ENCODE data around the gene CHCHD3.

Gene CHCHD3

DNA sequence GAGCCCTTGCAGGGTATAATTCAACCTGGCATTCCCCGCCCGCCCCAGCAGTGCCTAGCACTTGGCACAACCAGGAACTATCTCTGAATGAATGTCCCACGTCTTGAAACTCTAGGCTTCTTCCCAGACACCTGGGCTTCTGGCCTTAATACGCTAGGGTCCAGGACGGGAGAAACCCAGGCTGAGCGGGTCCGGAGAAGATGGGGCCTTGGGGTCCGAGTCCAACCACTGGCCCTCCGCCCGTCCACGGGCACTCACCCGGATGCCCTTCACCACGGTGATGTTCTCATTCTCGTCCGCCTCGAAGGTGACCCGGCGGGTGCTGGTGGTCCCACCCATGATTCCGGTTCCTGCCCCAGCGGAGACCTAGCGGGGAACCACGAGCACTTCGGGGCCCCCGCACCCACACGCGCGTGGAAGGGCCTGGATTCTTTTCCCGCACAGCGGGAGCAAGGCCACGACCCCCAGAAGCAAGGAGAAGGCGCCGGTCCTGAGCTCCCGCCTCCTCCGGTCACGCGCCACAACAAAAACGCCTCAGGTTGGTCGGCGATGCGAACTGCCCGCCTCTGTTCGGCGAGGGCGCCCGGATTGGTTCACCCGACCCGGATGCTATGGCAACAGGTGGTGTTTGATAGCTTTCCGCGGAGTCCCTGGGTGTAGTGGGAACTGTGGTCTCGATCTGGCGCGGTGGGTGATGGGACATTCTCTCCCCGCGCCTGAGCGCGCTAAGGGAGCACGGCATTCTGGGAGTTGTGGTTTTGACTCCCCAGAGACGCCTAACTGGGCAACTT, at the start of gene CHCHD3:
Gene CHCHD3 (minus strand): TSS at position 492 of the 791 bp plus-strand sequence. CDS start 153 bp downstream, at position 339.
- DNase-seq, result peak; percentile 100

DNA sequence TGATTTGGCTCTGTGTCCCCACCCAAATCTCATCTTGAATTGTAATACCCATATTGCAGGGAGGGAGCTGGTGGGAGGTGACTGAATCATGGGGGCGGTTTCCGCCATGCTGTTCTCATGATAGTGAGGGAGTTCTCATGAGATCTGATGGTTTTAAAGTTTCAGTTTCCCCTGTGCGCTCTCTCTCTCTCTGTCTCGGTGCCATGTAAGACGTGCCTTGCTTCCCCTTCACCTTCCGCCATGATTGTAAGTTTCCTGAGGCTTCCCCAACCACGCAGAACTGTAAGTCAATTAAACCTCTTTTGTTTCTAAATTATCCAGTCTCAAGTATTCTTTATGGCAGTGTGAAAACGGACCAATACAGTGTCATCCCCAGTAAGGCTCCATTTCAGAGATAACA, 48.3 kb upstream of the CHCHD3 start:
- DNase-seq, result no peak

DNA sequence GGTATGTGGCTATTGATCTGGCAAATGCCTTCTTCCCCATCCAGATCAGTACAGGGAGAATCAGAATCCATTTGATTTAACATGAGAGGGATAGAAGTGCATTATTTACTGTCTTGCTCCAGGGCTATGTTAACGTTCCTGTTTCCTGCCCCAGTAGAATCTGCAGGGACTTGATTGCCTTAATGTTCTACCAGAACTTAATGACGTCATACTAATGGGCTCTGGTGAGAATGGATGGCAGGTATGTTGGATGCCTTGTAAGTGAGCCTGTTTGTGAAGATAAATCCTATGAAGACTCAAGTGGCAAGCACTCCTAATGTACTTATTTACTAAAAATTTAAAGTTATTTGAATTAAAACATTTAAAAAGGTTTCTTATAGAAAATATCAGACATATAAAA, 44.5 kb upstream of the CHCHD3 start:
- DNase-seq, result no peak

DNA sequence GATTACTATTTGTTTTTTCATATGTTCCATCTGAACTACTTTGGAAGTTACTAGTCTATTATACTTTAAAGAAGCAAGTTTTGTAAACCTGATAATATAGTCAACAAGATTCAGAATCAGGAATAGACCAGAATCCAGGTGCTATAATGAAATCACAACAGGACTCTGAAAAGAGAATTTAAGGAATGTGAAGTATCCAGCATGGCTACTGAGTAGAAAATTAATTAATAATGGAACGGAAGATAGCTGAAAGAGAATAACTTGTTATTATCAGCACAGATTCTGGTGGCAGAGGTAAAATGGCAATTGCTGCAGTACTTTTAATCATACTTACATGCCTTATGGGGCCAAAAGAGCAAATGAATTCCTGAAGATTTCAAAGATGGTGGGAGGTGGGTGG, 43.1 kb upstream of the CHCHD3 start:
- DNase-seq, result no peak

DNA sequence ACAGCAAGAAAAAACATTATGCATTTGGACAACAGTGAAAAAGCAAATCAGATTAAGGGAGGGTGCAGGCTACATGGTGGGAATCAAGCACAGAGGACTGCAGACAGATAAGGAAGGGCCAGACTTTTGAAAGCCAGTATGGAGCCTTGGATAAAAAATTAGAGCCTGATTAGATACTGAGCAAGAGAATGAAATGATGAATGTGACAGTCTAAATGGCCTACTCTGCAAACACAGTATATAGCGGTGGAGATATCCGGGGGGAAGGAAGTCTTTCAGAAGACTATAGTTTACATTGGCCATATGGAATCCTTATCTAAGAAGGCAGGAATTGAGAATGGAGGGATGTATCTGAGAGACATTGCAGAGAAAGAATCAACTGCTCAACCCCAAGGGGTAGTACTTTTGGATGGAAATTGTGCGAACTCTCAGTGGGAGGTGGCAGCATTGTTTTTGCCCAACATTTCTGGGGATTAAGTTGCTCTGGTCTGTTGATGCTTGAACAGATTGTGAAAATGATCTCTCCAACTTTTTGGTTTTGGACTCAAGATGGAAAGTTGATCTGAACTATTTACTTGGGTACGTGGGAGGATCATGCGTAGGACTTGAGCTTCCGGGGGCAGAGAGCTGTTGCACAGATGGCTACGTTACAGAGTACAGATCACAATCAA, 39.4 kb upstream of the CHCHD3 start:
- DNase-seq, result no peak

DNA sequence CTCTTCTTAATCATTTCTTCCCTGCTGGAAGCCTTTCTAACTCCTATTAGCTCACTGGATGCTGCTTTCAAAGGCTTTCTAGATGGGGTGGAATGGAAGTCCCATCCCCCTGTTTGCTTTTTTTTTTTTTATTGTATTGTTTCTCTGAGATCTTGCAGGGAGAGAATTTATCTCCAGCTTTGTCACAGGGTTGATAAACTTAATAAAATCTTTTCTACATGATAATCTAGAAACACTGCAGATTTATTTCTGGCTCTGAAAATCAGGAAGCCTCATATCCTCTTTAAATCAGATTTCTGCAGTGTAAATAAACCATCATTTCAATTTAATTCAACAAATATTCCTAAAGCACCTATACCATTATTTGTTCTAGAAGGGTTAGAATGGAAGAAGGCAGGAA, 37.2 kb upstream of the CHCHD3 start:
- no peak for DNase-seq

DNA sequence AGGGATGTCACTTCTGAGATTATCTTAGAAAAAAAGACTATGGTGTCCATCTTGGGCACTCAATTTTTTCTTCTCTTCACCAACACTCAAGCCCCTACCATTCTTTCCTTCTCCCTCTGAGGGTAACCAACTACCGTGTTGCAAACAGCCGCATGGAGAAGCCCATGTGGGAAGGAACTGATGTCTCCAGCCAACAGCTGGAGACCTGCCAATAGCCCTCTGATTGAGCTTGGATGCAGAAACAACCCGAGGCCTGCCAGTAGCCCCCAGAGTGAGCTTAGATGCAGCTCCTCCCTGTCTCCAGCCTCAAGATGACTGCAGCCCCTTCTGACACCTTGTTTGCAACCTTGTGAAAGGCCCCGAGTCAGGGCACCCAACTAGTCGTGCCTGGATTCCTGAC, 36.4 kb upstream of the CHCHD3 start:
- DNase-seq, result no peak

DNA sequence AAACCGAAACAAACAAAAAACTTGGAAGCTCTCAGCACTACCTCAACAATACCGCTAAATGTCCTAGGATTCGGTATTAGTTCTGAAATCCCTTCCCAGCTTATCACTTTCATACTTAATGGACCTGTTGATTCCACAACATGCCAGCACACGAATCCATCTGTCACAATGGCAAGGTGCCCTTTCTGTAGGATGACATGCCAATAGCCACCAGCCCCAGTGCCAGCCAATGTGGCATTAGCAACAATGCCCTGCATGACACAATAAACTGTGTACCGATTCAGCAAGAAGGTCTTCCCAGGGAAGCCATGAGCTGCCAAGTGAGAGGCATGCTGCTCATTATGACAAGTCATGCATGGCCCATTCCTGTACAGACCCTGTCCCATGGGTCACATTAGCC, 35.6 kb upstream of the CHCHD3 start:
- DNase-seq, result no peak

DNA sequence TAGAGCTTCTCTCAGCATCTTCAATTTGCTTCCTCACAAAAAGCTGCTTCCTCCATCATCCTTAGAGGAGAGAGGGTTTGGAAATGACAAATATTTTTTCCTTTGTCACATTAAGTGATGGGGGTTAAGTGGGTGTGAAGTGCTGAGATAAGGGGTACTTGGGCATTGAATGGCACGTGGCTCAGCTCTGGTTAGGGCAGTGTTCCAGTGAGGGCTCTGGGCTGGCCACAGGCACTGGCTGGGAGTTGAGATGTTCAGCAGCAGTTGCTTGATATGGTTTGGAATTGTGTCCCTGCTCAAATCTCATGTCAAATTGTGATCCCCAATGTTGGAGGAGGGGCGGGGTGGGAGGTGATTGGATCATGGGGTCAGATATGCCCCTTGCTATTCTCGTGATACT, 33.7 kb upstream of the CHCHD3 start:
- DNase-seq, result no peak

DNA sequence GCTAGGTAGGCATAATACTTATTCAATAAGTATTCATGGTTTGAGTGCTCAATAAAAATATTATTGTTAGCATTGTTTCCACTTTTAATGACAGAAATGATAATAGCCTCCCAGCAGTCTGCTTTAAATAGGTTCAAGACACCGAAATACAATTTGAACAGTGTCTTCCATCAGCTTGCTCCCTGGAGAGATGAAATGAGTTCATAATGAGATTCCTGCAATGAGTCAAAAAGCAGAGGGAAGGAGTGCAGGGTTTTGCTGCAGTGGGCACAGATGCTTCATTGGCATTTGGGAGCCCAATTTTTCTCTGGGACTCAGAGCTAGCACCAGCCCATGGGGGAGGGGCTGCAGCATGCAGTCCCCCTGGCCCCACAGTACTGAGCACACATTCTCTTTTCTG, 32.6 kb upstream of the CHCHD3 start:
- DNase-seq, result no peak

DNA sequence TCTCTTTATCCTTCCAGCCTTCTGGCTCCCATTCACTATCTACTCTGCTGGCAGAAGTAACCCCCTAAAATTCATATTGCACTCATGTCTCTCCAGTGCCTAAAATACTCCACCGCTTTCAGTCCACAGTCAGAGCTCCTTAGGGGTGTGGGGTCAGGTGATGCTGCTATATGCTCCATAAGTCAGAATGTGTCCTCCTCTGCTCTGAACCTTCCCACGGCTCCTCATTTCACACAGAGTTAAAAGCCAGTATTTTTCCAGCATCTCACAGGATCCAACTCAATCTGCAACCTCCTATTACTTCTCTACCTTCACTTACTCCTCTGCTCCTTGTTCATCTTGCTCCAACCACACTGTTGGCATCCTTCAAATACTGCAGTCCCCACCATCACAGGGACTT, 31.1 kb upstream of the CHCHD3 start:
- no peak for DNase-seq

DNA sequence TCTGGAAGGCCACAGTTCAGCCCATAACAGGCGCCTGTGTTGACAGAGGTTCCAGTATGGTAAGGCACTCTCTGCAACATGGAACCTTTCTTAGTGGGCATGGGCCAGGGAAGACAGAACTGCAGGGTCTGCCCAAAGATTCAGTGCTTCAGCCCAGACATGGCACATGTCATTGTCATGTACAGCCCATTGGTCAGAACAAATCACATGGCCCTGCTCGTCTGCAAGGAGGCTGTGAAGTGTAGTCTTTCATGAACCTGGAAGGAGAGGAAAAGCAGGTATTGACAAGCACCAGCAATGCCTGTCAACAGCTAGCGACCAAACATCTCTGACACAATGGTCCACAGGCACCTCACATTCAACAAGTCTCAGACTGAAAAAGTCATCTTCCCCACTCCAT, 30.4 kb upstream of the CHCHD3 start:
- DNase-seq, result no peak

DNA sequence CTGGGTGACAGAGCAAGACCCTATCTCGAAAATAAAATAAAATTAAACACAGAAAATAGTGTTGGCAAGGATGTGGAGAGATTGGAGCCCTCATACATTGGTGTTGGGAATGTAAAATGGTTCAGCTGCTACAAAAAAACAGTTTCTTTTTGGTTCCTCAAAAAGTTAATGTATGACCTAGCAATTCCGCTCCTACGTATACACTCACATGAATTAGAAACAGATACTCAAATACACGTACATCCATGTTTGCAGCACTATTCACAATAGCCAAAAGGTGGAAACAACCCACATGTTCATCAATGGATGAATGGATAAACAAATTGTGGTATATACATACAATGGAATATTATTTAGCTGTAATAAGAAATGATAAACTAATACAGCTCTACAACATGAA, 28.4 kb upstream of the CHCHD3 start:
- DNase-seq, result no peak

DNA sequence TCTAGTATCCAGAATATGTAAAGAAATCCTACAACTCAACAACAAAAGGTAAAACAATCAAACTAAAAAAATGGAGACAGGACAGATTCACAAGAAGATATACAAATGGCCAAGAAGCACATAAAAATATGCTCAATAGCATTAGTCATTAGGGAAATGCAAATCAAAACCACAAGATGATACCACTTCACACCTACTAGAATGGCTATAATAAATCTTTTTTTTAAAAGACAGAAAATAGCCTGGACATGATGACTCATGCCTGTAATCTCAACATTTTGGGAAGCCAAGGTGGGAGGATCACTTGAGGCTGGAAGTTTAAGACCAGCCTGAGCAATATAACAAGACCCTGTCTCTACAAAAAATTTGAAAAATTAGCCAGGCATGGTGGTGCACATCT, 27.9 kb upstream of the CHCHD3 start:
- no peak for DNase-seq

DNA sequence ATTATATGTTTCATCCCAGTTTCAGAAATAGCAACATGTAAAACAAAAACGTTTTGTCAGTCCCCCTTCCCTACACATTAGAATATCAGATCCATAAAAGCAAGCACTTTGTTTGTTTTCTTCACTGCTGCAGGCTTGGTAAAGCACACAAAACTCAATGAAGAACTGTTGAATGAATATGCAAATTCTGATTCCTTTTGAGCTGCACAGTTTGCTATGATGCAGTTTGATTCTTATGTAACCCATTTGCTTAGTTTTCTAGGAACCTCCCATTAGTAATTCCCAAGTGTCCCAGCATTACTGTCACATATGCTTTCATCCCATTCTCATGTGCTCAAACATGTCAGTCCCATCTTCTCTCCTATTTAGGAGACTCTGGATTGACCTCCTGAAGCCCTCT, 26.1 kb upstream of the CHCHD3 start:
- DNase-seq, result no peak

DNA sequence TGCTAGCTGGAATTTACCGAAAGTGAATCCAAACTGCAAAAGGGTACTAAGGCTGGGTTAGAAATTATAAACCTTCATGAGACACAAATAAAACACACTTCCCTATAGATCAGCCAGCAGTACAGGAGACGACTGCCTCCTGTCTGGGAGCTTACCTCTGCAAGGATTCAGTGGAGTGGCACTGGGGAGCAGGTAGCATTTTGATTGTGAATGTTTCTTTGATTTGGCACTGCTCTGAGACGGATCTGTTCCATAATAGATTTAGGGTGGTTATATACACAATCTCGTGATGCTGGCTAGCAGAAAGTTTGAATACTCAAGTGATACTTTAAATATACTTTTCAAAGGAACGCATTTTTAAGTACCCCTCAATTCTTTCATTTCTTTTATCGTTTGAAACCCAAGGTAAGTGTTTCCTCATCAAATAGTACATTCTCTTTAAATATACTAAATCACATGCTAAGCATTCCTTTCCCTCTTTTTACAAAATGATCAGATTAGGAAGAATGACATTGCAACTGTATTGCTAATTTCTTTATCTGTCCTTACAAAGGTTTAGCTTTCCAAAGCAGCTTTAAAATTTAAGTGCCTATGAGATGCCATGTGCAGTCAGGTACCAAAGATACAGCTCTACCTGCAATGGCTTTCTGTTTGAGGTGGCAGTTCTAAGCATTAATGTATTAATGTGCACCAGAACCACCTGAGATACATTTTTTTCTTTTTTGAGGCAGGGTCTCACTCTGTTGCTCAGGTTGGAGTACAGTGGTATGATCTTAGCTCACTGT, 20.6 kb upstream of the CHCHD3 start:
- DNase-seq, result no peak

DNA sequence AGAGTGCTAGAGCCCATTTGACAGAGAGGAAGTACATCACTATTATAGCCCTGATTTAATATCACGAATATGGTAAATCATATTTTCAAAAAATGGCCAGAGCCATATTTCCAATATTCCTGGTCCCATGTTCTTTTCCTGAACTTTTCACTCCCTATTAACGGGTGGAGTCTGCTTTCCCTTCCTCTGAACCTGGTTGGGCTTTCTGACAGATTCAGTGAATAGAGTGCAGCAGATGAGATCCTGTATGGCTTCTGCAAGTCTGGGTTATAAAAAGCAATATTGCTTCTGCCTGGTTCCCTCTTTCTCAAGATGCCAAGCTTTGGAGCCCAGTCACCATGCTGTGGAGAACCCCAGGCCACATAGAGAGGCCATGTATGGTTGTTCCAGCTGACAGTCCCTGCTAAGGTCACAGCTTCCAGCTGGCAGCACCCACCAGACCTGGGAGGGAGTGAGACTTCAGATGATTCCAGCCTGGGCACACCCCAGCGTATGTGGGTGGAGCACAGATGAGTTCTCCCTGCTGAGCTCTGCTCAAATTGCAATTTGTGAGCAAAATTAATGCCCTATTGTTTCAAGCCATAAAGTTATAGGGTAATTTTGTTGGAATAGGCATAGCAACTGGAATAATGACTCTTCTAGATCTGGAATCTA, 17.9 kb upstream of the CHCHD3 start:
- DNase-seq, result no peak

DNA sequence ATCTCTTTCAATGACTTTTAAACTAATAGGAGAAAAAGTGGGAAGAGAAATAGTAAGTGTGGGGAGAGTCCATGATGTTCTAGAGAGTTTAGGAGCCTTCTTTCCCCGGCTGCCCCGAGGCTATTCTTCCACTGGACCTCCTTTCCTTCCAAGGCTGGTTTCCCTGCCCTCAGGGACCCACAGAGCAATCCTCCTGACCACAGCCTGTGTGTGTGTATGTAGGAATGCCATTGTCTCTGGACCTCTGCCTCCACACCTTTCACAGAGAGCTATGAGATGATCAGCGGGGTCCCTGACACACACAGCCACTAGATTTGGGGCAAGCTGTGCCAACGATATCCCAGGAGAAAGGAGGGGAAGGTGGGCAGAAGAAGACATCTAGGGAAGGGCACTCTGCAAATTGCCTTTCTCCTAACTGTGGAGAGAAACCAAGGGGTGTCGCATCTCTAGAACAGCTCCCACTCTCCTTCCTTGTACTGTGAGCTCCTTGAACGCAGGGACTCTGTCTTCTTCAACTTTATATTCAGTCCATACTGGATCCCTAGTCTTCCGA, 13.3 kb upstream of the CHCHD3 start:
- no peak for DNase-seq

DNA sequence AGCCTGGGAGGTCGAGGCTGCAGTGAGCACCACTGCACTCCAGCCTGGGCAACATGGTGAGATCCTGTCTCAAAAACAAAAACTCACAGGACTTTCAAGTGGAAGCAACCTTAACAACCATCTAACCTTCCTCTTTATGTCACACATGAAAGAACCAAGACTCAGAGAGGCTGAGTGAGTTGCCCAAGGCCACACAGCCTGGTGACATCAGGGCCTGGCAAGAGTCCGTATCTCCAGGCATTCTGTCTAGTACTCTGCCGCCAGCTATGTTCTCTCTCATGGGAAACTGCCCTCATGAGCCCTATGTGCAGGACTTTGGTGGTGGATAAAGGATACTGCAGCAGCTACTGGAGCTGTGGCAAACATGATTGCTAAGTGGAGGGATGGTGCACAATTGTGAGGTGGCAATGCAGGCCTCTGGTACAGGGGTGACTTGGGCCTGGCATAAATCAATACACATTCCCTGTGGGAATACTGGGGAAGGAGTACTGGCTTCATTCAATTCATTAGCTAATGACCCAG, 10.1 kb upstream of the CHCHD3 start:
- no peak for DNase-seq

DNA sequence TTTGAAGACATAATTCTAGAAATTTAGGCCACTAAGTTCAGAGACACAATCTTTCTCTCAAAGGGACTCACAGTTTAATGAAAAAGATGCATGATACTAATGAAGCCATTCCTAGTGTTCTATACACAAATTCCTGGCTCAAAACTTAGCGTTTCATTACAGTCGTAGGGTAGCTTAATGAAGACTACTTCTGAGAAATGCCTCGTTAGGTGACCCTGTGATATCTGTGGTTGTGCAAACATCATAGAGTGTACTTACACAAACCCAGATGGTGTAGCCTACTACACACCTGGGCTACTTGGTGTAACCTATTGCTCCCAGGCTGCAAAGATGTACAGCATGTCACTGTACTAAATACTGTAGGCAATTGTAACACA, 488 bp upstream of the CHCHD3 start:
- DNase-seq, result no peak

DNA sequence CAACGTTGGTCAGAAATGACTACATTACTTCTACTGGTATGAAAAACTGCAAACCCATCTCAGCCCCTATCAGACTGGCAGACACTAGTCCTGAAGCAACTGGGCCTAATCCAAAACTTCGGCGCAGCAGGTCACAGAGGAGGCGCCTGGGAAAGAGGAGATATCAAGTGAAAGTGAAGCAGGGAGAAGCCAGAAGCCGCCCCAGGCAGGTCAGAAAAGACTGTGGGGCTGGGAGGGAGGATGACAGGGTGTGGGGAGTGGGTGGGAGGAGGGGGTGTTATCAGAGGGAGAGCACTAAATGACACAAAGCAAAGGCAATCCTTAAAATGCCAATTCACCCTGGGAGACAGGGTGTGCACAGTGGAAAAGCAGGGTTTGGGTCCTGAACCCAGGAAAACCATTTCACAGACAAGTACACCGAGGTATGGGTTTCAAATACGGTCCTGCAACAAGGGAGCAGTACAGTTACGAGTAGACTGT, 731 bp downstream of the CHCHD3 start:
- DNase-seq, result peak; percentile 42

DNA sequence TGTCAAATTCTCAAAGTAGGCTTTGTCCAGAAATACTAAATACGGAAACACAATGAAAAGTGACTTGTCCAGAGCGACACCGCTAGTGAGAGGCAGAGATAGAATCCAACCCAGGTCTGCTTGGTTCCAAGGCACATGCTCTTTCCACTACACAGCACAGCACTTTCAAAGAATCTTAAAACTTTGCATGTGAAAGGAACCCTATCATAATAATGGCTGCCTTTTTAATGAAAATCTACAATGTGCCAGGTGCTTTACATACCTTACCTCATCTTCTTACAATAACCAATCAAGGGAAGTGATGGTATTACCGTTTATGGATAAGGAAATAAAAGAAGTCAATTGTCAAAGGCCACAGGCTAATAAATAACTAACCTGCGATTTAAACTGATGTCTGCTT, 2.6 kb downstream of the CHCHD3 start:
- no peak for DNase-seq

DNA sequence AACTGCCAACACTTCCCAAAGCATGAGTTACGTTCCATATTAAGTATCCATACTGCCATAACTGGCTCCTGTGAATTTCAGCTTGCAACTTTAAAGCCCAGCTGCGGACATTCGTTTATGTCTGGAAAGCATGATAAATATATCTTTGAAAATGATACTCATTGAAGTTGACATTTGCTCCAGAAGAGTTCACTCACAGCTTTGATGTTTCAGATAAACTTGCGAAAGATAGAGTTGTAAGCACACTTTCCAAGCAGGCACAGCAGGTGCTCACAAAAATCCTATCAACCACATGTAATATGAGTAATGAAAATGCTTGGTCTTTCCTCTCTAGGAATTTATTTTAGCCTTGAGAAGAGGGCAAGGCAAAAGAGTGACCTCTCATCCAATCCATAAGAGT, 4.5 kb downstream of the CHCHD3 start:
- DNase-seq, result no peak
